ENCODE results near the gene GRM1.
"Not testable (repeated sequence)": the region's sequence is repeated elsewhere in the genome, so short reads cannot be mapped to it uniquely, and the experiment has no call there.

The GRM1 gene

GRCh38 chr6:146260886-146261285, 232.0 kb downstream of the GRM1 start:
- in situ Hi-C loops (cut with HindIII; ENCODE audit: low sequenced_read_pairs) = no loop called here
- no peak overlapping the region for H3K4me3 ChIP-seq (ENCODE audit: low read depth, low read length)
- DNase-seq (ENCODE audit: low read depth) = no peak
- no peak for TF ChIP-seq CTCF (IDR thresholded peaks at IDR 0.05; ENCODE audit: low read depth, low read length, missing control alignments)

- TF ChIP-seq CTCF (IDR thresholded peaks at IDR 0.05; ENCODE audit: low read depth, low read length, missing control alignments) = no peak
- peak; percentile 19 for DNase-seq (ENCODE audit: low read depth)
- in situ Hi-C loops (cut with HindIII; ENCODE audit: low sequenced_read_pairs) = no loop called here
- H3K4me3 ChIP-seq (ENCODE audit: low read depth, low read length) = no peak overlapping the region
Observed at GRCh38 chr6:146265056-146265455, 236.2 kb downstream of the GRM1 start.

- DNase-seq (ENCODE audit: low read depth) = no peak
- no peak overlapping the region for H3K4me3 ChIP-seq (ENCODE audit: low read depth, low read length)
- TF ChIP-seq CTCF (IDR thresholded peaks at IDR 0.05; ENCODE audit: low read depth, low read length, missing control alignments) = no peak
- in situ Hi-C loops (cut with HindIII; ENCODE audit: low sequenced_read_pairs) = no loop called here
Observed at GRCh38 chr6:146267447-146267846, 238.6 kb downstream of the GRM1 start.

- no peak overlapping the region for H3K4me3 ChIP-seq (ENCODE audit: low read depth, low read length)
- no peak for TF ChIP-seq CTCF (IDR thresholded peaks at IDR 0.05; ENCODE audit: low read depth, low read length, missing control alignments)
- no peak for DNase-seq (ENCODE audit: low read depth)
- in situ Hi-C loops (cut with HindIII; ENCODE audit: low sequenced_read_pairs) = no loop called here
Observed at GRCh38 chr6:146267946-146268345, 239.1 kb downstream of the GRM1 start.

GRCh38 chr6:146269482-146269881, 240.6 kb downstream of the GRM1 start:
- no peak for TF ChIP-seq CTCF (IDR thresholded peaks at IDR 0.05; ENCODE audit: low read depth, low read length, missing control alignments)
- no peak for DNase-seq (ENCODE audit: low read depth)
- H3K4me3 ChIP-seq (ENCODE audit: low read depth, low read length) = no peak overlapping the region
- in situ Hi-C loops (cut with HindIII; ENCODE audit: low sequenced_read_pairs) = no loop called here

- in situ Hi-C loops (cut with HindIII; ENCODE audit: low sequenced_read_pairs); H3K4me3 ChIP-seq (ENCODE audit: low read depth, low read length): not testable (repeated sequence)
- peak; percentile 70 for DNase-seq (ENCODE audit: low read depth)
Observed at GRCh38 chr6:146271163-146271562, 242.3 kb downstream of the GRM1 start.

GRCh38 chr6:146273490-146273889, 244.6 kb downstream of the GRM1 start:
- in situ Hi-C loops (cut with HindIII; ENCODE audit: low sequenced_read_pairs) = no loop called here
- DNase-seq (ENCODE audit: low read depth) = no peak
- H3K4me3 ChIP-seq (ENCODE audit: low read depth, low read length) = no peak overlapping the region
- no peak for TF ChIP-seq CTCF (IDR thresholded peaks at IDR 0.05; ENCODE audit: low read depth, low read length, missing control alignments)

Data from astrocyte of the cerebellum (primary cell).